H9 (cell line): Measurements from ENCODE around the gene TCF7L2. TPM values are rescaled to one million over a fixed set of nuclear protein-coding genes. Genes with fewer than 3 reads are reported as not detected.
A peak's percentile ranks its signal among the peaks of the same experiment; 100 is the strongest.

ENCODE experiments used
- DNase-seq: peaks from one replicate; pipeline ENCODE4 v3.0.0-alpha.2; 2017
- H2AFZ ChIP-seq: one replicate; pipeline ENCODE4 v1.6.1; 2013; ENCODE audit warnings: mild to moderate bottlenecking, low read length, control low read depth, moderate library complexity
- H2AK5ac ChIP-seq: 2 replicates; pipeline ENCODE4 v1.6.1; 2013; ENCODE audit warnings: low read length, control low read depth, mixed read lengths; ENCODE audit not compliant: insufficient read length
- H2BK120ac ChIP-seq: one replicate; pipeline ENCODE4 v1.6.1; 2013; ENCODE audit warnings: low read depth, mild to moderate bottlenecking, low read length, control low read depth, inconsistent platforms; ENCODE audit not compliant: poor library complexity, severe bottlenecking
- H2BK12ac ChIP-seq: 2 replicates; pipeline ENCODE4 v1.6.1; 2013; ENCODE audit warnings: low read length, control low read depth, mixed read lengths, low read depth; ENCODE audit not compliant: insufficient read length
- H2BK15ac ChIP-seq: 2 replicates; pipeline ENCODE4 v1.6.1; 2013; ENCODE audit warnings: low read depth, low read length, control low read depth
- H2BK20ac ChIP-seq: one replicate; pipeline ENCODE4 v1.6.1; 2013; ENCODE audit warnings: low read depth, mild to moderate bottlenecking, low read length, control low read depth, inconsistent platforms; ENCODE audit not compliant: poor library complexity, severe bottlenecking
- H2BK5ac ChIP-seq: 2 replicates; pipeline ENCODE4 v1.6.1; 2013; ENCODE audit warnings: low read length, control low read depth, mixed read lengths; ENCODE audit not compliant: insufficient read length
- H3K14ac ChIP-seq: 2 replicates; pipeline ENCODE4 v1.6.1; 2013; ENCODE audit warnings: low read length, control low read depth; ENCODE audit not compliant: insufficient read depth
- H3K18ac ChIP-seq: 2 replicates; pipeline ENCODE4 v1.6.1; 2013; ENCODE audit warnings: low read depth, mild to moderate bottlenecking, mixed read lengths, low read length, control low read depth; ENCODE audit not compliant: insufficient read length
- H3K23ac ChIP-seq: 2 replicates; pipeline ENCODE4 v1.6.1; 2013; ENCODE audit warnings: low read length, control low read depth, mixed read lengths, low read depth; ENCODE audit not compliant: insufficient read length
- H3K23me2 ChIP-seq: 2 replicates; pipeline ENCODE4 v1.6.1; 2013; ENCODE audit warnings: low read depth, mild to moderate bottlenecking, mixed read lengths, low read length, control low read depth; ENCODE audit not compliant: insufficient read length, poor library complexity, severe bottlenecking
- H3K27ac ChIP-seq: 2 replicates; pipeline ENCODE4 v1.5.1; 2013; ENCODE audit warnings: low read length, control low read depth, mixed read lengths, low read depth; ENCODE audit not compliant: insufficient read length
- H3K27me3 ChIP-seq: 2 replicates; pipeline ENCODE4 v1.6.1; 2013; ENCODE audit warnings: low read length, control low read depth, inconsistent platforms; ENCODE audit not compliant: insufficient read depth
- H3K4ac ChIP-seq: 2 replicates; pipeline ENCODE4 v1.6.1; 2013; ENCODE audit warnings: low read depth, mild to moderate bottlenecking, control low read depth, inconsistent platforms, low read length, moderate library complexity
- H3K4me1 ChIP-seq: 2 replicates; pipeline ENCODE4 v1.6.1; 2013; ENCODE audit warnings: low read length, control low read depth, inconsistent platforms; ENCODE audit not compliant: insufficient read depth
- H3K4me2 ChIP-seq: 2 replicates; pipeline ENCODE4 v1.6.1; 2013; ENCODE audit warnings: low read length, control low read depth, mixed read lengths; ENCODE audit not compliant: insufficient read length, insufficient read depth
- H3K56ac ChIP-seq: 2 replicates; pipeline ENCODE4 v1.6.1; 2013; ENCODE audit warnings: low read depth, mild to moderate bottlenecking, mixed read lengths, low read length, control low read depth; ENCODE audit not compliant: insufficient read length
- H3K79me1 ChIP-seq: 2 replicates; pipeline ENCODE4 v1.6.1; 2013; ENCODE audit warnings: low read depth, mild to moderate bottlenecking, moderate library complexity, low read length, control low read depth, inconsistent platforms; ENCODE audit not compliant: insufficient read depth, poor library complexity, severe bottlenecking
- H3K79me2 ChIP-seq: 2 replicates; pipeline ENCODE4 v1.6.1; 2013; ENCODE audit warnings: low read length, control low read depth, inconsistent platforms; ENCODE audit not compliant: insufficient read depth
- H3K9ac ChIP-seq: 2 replicates; pipeline ENCODE4 v1.6.1; 2013; ENCODE audit warnings: low read length, control low read depth, mixed read lengths; ENCODE audit not compliant: insufficient read length; ENCODE audit errors: extremely low read depth
- H3K9me3 ChIP-seq: one replicate; pipeline ENCODE4 v1.6.1; 2013; ENCODE audit warnings: low read depth, low read length, inconsistent platforms; ENCODE audit not compliant: control insufficient read depth
- H3T11ph ChIP-seq: one replicate; pipeline ENCODE4 v1.6.1; 2013; ENCODE audit warnings: mild to moderate bottlenecking, low read length, control low read depth, inconsistent platforms
- H4K20me1 ChIP-seq: one replicate; pipeline ENCODE4 v1.6.1; 2013; ENCODE audit not compliant: control insufficient read depth, insufficient read length, insufficient read depth
- H4K5ac ChIP-seq: 2 replicates; pipeline ENCODE4 v1.6.1; 2013; ENCODE audit warnings: low read depth, mild to moderate bottlenecking, mixed read lengths, low read length, control low read depth; ENCODE audit not compliant: insufficient read length
- H4K8ac ChIP-seq: replicated peaks from 2 replicates; pipeline ENCODE4 v1.6.1; 2013; ENCODE audit warnings: low read length, control low read depth, mixed read lengths, low read depth; ENCODE audit not compliant: insufficient read length
- H4K91ac ChIP-seq: 2 replicates; pipeline ENCODE4 v1.6.1; 2013; ENCODE audit warnings: low read depth, mild to moderate bottlenecking, moderate library complexity, mixed read lengths, low read length, control low read depth; ENCODE audit not compliant: insufficient read length
- H3K27ac Mint-ChIP-seq, 3 experiments: 2 replicates in 2 of 3; 3 replicates in 1 of 3; pipeline ENCODE4 v1.8.0; 2020 to 2021; ENCODE audit warnings: mixed read lengths in 3 of 3, mild to moderate bottlenecking in 1 of 3, moderate library complexity in 1 of 3
- H3K27me3 Mint-ChIP-seq: 2 replicates; pipeline ENCODE4 v1.8.0; 2021; ENCODE audit warnings: low read depth, mild to moderate bottlenecking, moderate library complexity, mixed read lengths
- H3K36me3 Mint-ChIP-seq, 3 experiments: 2 replicates in 2 of 3; 3 replicates in 1 of 3; pipeline ENCODE4 v1.8.0; 2020 to 2021; ENCODE audit warnings: low read depth in 3 of 3, mixed read lengths in 3 of 3; ENCODE audit not compliant: insufficient read depth in 1 of 3
- H3K4me1 Mint-ChIP-seq, 2 experiments: 2 replicates each; pipeline ENCODE4 v1.8.0; 2020; ENCODE audit warnings: mixed read lengths in 2 of 2
- H3K4me3 Mint-ChIP-seq, 2 experiments: 2 replicates in 1 of 2; 3 replicates in 1 of 2; pipeline ENCODE4 v1.8.0; 2020 to 2021; ENCODE audit warnings: mild to moderate bottlenecking in 2 of 2, mixed read lengths in 2 of 2, moderate library complexity in 1 of 2
- H3K9me3 Mint-ChIP-seq, 2 experiments: 2 replicates in 1 of 2; 3 replicates in 1 of 2; pipeline ENCODE4 v1.8.0; 2020; ENCODE audit warnings: mild to moderate bottlenecking in 2 of 2, mixed read lengths in 2 of 2, moderate library complexity in 1 of 2
- CTCF ChIP-seq: fragments of 200-600 bp; sonication (generic); conservative IDR thresholded peaks from 3 replicates; pipeline ENCODE4 v1.8.0; 2021; ENCODE audit warnings: antibody characterized with exemption, mild to moderate bottlenecking
- WGBS: extraction: QIAGEN DNeasy Blood & Tissue Kit; methylation state at CpG from one replicate; pipeline ENCODE4 v1.1.7; 2013; ENCODE audit warnings: missing lambda C conversion rate, low lambda C conversion rate, mixed read lengths; ENCODE audit not compliant: insufficient read length; ENCODE audit errors: extremely low coverage; 5-methylcytosine and 5-hydroxymethylcytosine counted together
- total RNA-seq: library from RNA; stranded (reverse); gene quantifications from 2 replicates; pipeline ENCODE4 v1.2.1, GENCODE V29; 2021

Gene TCF7L2
- total RNA-seq, 1 experiment from 2014 or later = 71.1 TPM

GRCh38 chr10:113061054-113061430 lies 111.0 kb downstream of the TCF7L2 start:
- no CpG with 5 or more reads among the region's 7 CpGs for WGBS
- Mint-ChIP-seq H3K4me3 (no peak overlapping the region), H3K9me3 (no peaks in the 10 kb centered on the region), H3K27ac (peak overlapping the region in 2 of 3 experiments; percentile 5 to 43; a peak in 3 of 7 replicates), H3K36me3 (peaks cover 0 to 16% (median 2%) of the 10 kb centered on the region in 3 experiments; a peak in 4 of 7 replicates), H3K27me3 (no peaks in the 10 kb centered on the region), H3K4me1 (peaks cover 4 to 42% of the 10 kb centered on the region in 2 experiments)
- TF ChIP-seq CTCF = no peak
- Histone ChIP-seq H2BK20ac (no peak overlapping the region), H3K4me1 (peaks cover 34% of the 10 kb centered on the region; the same call in 1 of the 2 replicates), H3K23me2 (no peaks in the 10 kb centered on the region), H2BK15ac (no peak overlapping the region), H3K27me3 (no peaks in the 10 kb centered on the region), H4K91ac (no peak overlapping the region), H2AFZ (no peak overlapping the region), H2BK5ac (no peak overlapping the region), H3K23ac (no peak overlapping the region), H2BK120ac (no peak overlapping the region), H3K9me3 (no peaks in the 10 kb centered on the region), H4K5ac (no peak overlapping the region), H4K20me1 (no peaks in the 10 kb centered on the region), H3K27ac (no peak overlapping the region), H4K8ac (no peak overlapping the region), H3K56ac (no peak overlapping the region), H3K79me1 (peaks cover 12% of the 10 kb centered on the region), H3K4ac (no peak overlapping the region), H3K18ac (no peak overlapping the region), H2AK5ac (no peak overlapping the region), H2BK12ac (no peak overlapping the region), H3K9ac (no peak overlapping the region), H3K4me2 (no peak overlapping the region), H3K14ac (no peak overlapping the region; the same call in 1 of the 2 replicates), H3T11ph (no peak overlapping the region), H3K79me2 (peaks cover 35% of the 10 kb centered on the region; the same call in 1 of the 2 replicates)
- peak; percentile 14 for DNase-seq
